Skeletal muscle tissue (tissue), 5 donors: Measurements from ENCODE around the gene TBCE. TPM values are rescaled to one million over a fixed set of nuclear protein-coding genes. Genes with fewer than 3 reads are reported as not detected.

ENCODE experiments used
- H3K27ac ChIP-seq: one replicate; pipeline ENCODE4 v1.7.0; 2013; ENCODE audit warnings: mild to moderate bottlenecking, low read depth, low read length, inconsistent platforms
- H3K27me3 ChIP-seq, 3 donors: one replicate each; pipeline ENCODE4 v1.7.0; 2013; ENCODE audit warnings: low read length in 3 of 3; ENCODE audit not compliant: control insufficient read depth in 3 of 3, insufficient read depth in 3 of 3
- H3K36me3 ChIP-seq, 3 donors: one replicate each; pipeline ENCODE4 v1.7.0; 2013; ENCODE audit warnings: low read length in 3 of 3; ENCODE audit not compliant: control insufficient read depth in 3 of 3, insufficient read depth in 3 of 3
- H3K4me1 ChIP-seq, 3 donors: one replicate each; pipeline ENCODE4 v1.7.0; 2013; ENCODE audit warnings: low read length in 3 of 3, mild to moderate bottlenecking in 3 of 3; ENCODE audit not compliant: control insufficient read depth in 3 of 3, insufficient read depth in 3 of 3
- H3K4me3 ChIP-seq, 3 donors: one replicate each; pipeline ENCODE4 v1.7.0; 2013; ENCODE audit warnings: low read length in 3 of 3
- H3K9ac ChIP-seq, 3 donors: one replicate each; pipeline ENCODE4 v1.7.0; 2013; ENCODE audit warnings: low read length in 3 of 3, mild to moderate bottlenecking in 3 of 3, moderate library complexity in 2 of 3, low read depth in 1 of 3
- H3K9me3 ChIP-seq, 3 donors: one replicate each; pipeline ENCODE4 v1.7.0; 2013; ENCODE audit warnings: low read length in 3 of 3; ENCODE audit not compliant: control insufficient read depth in 3 of 3
- small RNA-seq: library from RNA; depleted of rRNA; stranded (forward); fragments of <200 nt; gene quantifications from one replicate; pipeline ENCODE3, GENCODE V24; 2014
- total RNA-seq: library from RNA; depleted of rRNA; stranded (reverse); fragments of >200 nt; gene quantifications from one replicate; pipeline ENCODE4 v1.2.3, GENCODE V29; 2014
- donor health status: Osteomylitis.

The TBCE gene
- total RNA-seq, 1 donor from 2014 or later = 32.9 TPM

DNA sequence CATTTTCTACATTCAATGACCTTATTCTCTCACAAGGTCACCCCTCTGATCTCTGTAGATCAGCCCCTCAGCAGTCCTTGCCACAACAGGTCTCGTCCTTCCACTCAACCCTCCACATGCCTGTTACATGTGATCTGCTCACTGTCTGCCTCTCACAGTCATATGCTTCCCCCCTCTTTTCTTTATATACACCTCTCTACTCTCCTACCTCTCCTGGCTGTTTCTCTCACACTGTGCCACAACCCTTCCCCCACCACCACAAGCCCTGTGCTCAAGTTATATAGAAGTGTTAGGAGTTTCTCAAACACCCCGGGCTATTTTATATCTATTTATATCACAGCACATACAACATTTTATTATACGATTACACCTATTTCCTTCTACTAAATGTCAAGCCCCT, 124.4 kb downstream of the TBCE start:
- no peaks in the 10 kb centered on the region for H3K27me3 ChIP-seq
- H3K9me3 ChIP-seq = no peaks in the 10 kb centered on the region
- no peak overlapping the region for H3K9ac ChIP-seq
- no peak overlapping the region for H3K4me3 ChIP-seq
- peak overlapping the region; percentile 32 for H3K27ac ChIP-seq
- H3K4me1 ChIP-seq = peaks cover 0 to 20% (median 11%) of the 10 kb centered on the region in 3 donors
- H3K36me3 ChIP-seq = peaks cover 4 to 23% (median 21%) of the 10 kb centered on the region in 3 donors

DNA sequence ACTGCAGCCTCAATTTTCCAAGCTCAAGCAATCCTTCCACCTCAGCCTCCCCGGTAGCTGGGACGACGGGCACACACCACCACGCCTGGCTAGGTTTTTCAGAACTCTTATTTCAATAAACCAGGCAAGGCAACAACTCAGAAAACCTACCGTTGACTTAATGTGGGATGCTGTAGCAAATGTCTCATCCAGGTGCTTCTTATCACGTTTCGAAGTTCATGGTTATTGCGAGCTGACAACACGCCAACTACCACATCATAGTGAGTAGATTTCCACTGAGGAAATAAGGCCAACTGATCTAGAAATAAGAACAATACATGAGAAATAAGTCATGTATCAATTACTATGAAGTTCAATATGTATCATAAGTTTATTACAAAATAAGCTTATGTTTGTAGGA, 127.3 kb downstream of the TBCE start:
- Histone ChIP-seq H3K9me3 (no peaks in the 10 kb centered on the region), H3K4me3 (no peak overlapping the region), H3K27me3 (no peaks in the 10 kb centered on the region), H3K4me1 (peaks cover 4 to 25% (median 11%) of the 10 kb centered on the region in 3 donors), H3K36me3 (peaks cover 3 to 16% (median 16%) of the 10 kb centered on the region in 3 donors), H3K9ac (no peak overlapping the region), H3K27ac (peak overlapping the region; percentile 28)

DNA sequence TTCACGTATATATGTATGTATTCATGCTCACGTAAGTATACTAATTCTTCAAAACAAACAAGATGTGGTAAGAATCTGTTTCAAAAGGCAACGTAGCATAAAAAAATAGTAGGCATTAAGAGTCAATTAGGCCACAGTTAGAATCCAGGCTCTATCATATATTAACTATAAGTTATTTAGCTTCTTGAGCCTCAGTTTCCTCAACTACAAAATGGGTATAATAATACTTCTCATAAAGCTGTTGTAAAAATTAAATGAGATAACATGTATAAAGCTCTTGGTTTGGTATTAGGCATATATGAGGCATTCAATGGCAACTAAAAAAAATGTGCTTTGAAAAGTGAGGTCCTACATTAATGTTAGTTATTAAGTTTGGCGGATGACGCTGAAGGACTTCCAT, 127.8 kb downstream of the TBCE start:
- H3K27me3 ChIP-seq = no peaks in the 10 kb centered on the region
- H3K9ac ChIP-seq = peak overlapping the region in 1 of 3 donors; percentile 15
- H3K36me3 ChIP-seq = peaks cover 3 to 16% (median 13%) of the 10 kb centered on the region in 3 donors
- H3K27ac ChIP-seq = peak overlapping the region; percentile 54
- H3K9me3 ChIP-seq = no peaks in the 10 kb centered on the region
- H3K4me3 ChIP-seq = no peak overlapping the region
- H3K4me1 ChIP-seq = peaks cover 4 to 28% (median 11%) of the 10 kb centered on the region in 3 donors

DNA sequence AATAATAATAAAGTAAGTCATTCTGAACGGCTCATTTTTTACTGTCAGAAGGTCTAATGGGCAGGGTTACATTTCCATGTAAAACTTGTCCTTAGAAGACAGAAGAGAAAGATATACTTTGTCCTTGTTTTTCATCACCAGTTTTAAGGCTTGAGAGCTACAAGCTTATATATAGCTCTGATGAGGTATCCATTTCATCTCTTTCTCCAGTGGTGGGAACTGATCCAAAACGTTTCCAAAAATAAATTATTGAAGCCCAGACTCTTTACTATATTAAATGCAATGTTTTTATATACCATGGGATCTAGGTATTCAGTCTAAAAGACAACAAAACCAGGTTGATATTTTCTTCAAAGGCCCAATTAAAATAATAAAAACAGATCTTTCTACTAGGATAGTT, 128.3 kb downstream of the TBCE start:
- Histone ChIP-seq H3K4me3 (no peak overlapping the region), H3K4me1 (peaks cover 7 to 33% (median 15%) of the 10 kb centered on the region in 3 donors), H3K36me3 (peaks cover 3 to 16% (median 13%) of the 10 kb centered on the region in 3 donors), H3K27me3 (no peaks in the 10 kb centered on the region), H3K27ac (peak overlapping the region; percentile 54), H3K9ac (peak overlapping the region in 1 of 3 donors; percentile 15), H3K9me3 (no peaks in the 10 kb centered on the region)

DNA sequence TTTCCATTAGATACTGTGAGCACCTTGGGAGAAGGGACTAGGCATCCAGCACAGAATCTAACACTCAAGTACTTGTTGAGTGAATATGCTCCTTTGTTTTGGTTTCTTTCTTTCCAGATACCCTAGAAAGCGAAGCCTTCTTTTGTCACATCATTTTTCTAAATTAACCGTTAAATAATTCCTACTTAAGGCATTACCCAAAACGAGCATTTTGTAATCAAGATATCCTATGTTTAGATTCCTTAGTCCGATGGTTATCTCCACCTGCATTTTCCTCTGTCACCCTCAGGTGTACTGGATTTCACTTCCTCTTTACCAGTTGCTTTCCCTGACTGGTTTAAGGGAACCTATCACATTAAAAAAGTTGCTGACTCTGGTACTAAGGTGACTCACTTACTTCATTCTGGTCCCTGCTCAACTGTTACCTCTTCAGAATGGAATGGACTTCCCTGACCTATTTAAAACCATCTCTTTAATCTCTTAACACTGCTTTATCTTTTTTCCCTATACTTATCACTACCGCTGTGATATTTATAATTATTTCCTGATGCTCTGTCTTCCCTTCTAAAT, 133.8 kb downstream of the TBCE start:
- Histone ChIP-seq H3K9me3 (no peaks in the 10 kb centered on the region), H3K27me3 (no peaks in the 10 kb centered on the region), H3K4me3 (peak overlapping the region in 1 of 3 donors; percentile 27), H3K4me1 (peaks cover 12 to 27% (median 13%) of the 10 kb centered on the region in 3 donors), H3K36me3 (no peaks in the 10 kb centered on the region), H3K27ac (peak overlapping the region; percentile 99), H3K9ac (peak overlapping the region in 1 of 3 donors; percentile 24)

Small RNA genes within 50 kb of the gene (small RNA-seq; reads per million reads assigned to genes)
- gene AL391994.1 (not detected), gene RPS21P1 (not detected)

Other genes with a start within 250 kb of the TBCE start
- gene TOMM20, start 238.6 kb upstream of the TBCE start, total RNA-seq = 67.8 TPM
- 24.5 TPM for gene RBM34, start 206.2 kb upstream of the TBCE start, total RNA-seq
- gene ARID4B, start 39.2 kb upstream of the TBCE start, total RNA-seq = 23.0 TPM
- 15.1 TPM for gene GGPS1, start 38.9 kb upstream of the TBCE start, total RNA-seq
- 48.5 TPM for gene B3GALNT2, start 137.0 kb downstream of the TBCE start, total RNA-seq